COR-L47 (cell line): ENCODE data around the gene AOC1.
"Not testable (repeated sequence)": the region's sequence is repeated elsewhere in the genome, so short reads cannot be mapped to it uniquely, and the experiment has no call there.

Experiments used
- DNase-seq: peaks from one replicate; lab custom pipeline; 2025; lab: John Stamatoyannopoulos, UW

AOC1 gene, protein sequence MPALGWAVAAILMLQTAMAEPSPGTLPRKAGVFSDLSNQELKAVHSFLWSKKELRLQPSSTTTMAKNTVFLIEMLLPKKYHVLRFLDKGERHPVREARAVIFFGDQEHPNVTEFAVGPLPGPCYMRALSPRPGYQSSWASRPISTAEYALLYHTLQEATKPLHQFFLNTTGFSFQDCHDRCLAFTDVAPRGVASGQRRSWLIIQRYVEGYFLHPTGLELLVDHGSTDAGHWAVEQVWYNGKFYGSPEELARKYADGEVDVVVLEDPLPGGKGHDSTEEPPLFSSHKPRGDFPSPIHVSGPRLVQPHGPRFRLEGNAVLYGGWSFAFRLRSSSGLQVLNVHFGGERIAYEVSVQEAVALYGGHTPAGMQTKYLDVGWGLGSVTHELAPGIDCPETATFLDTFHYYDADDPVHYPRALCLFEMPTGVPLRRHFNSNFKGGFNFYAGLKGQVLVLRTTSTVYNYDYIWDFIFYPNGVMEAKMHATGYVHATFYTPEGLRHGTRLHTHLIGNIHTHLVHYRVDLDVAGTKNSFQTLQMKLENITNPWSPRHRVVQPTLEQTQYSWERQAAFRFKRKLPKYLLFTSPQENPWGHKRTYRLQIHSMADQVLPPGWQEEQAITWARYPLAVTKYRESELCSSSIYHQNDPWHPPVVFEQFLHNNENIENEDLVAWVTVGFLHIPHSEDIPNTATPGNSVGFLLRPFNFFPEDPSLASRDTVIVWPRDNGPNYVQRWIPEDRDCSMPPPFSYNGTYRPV

DNA sequence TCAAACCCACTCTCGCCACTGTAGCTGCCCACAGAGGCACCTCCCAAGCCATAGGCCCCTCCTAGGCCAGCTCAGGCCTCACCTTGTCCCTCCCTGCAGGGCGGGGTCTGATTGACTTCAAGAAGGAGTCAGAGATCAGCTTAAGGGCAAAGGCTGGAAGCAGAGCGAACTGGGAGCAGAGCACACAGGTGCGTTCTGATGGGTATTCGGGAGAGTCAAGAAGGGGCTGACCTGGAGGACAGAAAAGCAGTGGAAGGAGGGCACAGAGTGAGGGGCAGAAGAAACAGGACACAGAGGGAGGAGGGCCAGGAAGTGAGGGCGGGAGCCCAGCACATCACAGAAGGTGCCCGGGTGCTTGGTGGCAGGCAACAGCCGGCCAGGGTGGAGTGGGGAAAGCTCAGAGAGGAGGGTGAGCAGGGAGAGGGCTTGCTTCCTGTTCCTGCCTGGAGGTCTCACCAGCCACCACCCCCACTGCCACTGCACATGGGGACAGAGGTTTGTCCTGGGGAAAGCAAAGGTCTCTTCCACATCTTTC is at the start of gene AOC1:
Gene AOC1 (plus strand): TSS at position 147 of the 535 bp plus-strand sequence. CDS start 3,954 bp downstream, outside the sequence.
- no peak for DNase-seq

DNA sequence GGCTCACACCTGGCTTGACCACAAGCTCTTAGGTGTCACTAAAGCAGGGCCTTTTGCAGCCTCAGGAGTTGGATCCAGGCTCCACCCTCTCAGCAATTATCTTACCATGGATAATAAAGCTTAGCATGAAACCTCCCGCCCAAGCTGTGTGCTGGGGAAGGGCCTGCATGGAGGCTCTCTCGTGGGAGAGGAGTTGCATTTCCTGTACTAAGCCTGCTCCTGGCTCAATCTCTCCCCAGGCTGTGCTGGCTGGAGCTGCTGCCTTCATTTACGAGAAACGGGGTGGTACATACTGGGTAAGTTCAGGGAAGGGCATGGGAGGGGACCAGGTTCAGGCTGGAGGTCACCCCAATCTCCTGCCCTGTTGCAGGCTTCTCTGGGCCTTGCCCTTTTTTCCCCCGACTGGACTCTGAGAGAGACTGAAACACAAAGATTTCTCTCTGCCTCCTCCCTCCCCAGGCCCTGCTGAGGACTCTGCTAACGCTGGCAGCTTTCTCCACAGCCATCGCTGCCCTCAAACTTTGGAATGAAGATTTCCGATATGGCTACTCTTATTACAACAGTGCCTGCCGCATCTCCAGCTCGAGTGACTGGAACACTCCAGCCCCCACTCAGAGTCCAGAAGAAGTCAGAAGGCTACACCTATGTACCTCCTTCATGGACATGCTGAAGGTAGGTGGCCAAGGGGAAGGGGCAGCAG is 49.0 kb upstream of the AOC1 start:
- peak; percentile 71 for DNase-seq

DNA sequence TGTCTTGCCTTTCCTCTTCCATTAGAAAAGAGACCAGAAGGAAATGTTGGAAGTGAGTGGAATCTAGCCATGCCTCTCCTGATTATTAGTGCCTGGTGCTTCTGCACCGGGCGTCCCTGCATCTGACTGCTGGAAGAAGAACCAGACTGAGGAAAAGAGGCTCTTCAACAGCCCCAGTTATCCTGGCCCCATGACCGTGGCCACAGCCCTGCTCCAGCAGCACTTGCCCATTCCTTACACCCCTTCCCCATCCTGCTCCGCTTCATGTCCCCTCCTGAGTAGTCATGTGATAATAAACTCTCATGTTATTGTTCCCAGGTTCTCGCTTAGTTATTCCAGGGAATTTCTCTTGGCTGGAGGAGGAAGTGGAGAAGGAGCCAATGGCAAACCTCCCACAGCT is 47.5 kb upstream of the AOC1 start:
- DNase-seq = no peak

DNA sequence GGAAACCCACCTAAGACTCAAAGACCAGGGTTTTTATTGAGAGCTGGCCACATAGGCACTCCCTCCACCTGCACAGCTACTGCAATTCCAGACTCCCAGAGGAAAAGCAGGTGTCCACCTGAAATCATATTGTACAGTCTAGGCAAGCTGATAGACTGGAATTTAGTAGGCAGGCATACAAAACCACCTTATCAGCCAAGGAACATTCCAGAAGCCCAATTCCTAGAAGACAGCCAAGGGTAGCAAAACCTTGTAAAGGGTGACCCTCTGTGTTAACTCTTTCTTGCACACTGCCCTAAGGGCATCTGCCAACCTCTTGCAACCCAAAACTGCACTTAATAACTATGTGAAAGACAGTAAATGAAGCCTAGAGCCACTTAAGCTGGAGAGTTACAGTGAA is 46.5 kb upstream of the AOC1 start:
- no peak for DNase-seq

DNA sequence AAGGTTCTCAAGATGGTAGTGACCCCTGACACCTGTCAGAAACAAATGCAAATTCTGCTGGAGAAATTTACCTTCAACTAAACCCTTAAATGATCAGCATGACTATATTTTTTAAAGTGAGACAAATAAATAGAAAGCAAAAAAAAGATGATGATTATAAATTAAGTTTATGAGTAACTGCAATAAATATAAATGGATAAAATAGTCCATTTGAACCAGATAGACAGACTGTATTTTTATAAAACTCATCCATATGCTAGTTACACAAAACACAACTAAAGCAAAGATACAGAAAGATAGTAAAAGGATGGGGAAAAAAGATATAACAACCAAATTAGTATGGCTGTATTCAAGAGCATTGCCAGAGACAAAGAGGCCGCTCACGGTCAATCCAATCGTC is 45.9 kb upstream of the AOC1 start:
- DNase-seq = no peak

DNA sequence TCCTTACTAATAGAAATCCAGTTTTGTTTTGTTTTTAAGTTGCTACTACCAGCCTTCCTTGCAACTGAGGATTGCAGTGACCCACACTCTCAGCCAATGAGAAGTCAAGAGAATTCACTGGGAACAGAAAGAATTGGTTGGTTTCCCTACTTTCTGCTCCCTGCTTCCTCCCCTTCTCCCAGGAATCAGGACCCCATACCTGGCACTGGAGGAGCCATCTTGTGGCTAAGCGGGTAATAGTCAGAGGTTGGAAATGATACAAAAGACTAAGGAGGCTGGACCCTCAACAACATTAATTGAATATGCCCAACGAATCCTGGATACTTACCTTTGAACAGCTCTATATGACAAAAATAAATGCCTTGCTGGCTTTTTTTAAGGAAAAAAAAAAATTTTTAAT is 45.5 kb upstream of the AOC1 start:
- DNase-seq = no peak

DNA sequence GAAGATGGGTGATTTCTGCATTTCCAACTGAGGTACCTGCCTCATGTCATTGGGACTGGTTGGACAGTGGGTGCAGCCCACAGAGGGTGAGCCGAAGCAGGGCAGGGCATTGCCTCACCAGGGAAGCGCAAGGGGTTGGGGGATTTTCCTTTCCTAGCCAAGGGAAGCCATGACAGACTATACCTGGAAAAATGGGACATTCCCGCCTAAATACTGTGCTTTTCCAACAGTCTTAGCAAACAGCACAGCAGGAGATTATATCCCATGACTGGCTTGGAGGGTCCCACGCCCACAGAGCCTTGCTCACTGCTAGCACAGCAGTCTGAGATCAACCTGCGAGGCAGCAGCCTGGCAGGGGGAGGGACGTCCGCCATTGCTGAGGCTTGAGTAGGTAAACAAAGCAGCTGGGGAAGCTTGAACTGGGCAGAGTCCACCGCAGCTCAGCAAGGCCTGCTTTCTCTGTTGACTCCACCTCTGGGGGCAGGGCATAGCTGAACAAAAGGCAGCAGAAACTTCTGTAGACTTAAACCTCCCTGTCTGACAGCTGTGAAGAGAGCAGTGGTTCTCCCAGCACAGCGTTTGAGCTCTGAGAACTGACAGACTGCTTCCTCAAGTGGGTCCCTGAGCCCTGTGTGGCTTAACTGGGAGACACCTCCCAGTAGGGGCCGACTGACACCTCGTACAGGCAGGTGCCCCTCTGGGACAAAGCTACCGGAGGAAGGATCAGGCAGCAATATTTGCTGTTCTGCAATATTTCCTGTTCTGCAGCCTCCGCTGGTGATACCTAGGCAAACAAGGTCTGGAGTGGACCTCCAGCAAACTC is 44.5 kb upstream of the AOC1 start:
- DNase-seq = not testable (repeated sequence)

DNA sequence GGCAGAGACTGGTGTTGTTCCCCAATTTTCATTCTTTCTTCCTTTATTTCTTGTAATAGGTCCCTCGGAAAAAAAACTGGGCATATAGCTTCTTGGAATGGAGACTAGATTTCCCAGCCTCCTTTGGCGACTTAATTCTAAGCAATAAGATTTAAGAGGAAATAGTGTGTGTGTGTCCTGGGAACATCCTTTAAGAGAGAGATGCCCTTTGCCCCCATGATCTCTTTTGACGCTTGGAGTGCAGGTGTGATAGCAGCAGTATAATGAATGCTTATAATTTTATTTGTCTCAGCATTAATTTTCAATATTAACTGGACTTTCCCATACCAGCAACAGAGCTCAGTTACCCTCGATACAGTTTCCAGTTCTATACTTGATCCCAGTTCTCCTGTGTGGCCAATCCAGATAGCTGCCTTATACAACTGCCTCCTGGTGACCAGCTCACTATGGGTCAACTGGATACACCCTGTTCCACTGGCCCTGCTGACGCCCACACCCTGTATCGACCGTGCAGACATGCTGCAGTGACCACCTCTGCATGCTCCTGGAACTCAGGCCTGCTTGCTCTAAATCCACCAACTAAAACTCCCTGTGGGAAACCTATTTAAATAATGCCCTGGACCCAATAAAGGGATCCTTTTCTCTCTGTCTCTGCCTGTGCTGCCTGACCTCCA is 37.9 kb upstream of the AOC1 start:
- no peak for DNase-seq

DNA sequence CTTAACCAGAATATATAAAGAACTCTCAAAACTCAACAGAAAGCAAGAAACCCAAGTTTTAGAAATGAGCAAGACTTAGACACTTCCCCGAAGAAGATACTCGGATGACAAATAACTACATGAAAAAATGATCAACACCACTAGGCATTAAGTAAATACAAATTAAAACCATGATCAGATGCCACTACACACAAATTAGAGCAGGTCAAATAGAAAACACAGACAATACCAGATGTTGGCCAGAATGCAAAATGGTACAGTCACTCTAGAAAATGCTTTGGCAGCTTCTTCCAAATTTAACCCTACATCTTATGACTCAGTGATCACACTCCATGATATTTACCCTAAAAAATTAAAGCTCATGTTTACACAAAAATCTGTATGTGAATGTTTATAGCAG is 33.3 kb upstream of the AOC1 start:
- no peak for DNase-seq

DNA sequence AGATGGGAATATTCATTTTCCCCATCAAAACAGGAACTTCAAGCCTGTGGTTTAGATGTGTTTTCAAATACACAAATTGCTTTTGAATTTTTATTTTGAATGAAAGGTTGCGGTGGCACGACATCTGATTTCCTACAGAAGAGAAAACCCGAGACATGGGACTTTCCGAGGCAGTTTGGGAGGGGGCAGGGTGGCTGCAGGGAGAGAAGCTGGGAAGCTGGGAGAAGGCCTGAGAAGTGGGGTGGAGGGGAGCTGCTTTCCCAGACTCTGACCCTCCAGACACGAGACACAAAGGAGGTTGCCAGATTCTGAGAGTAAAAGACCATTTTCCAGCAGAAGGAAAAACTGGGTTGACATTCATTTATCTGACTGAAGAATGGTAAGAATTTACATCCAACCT is 32.2 kb upstream of the AOC1 start:
- DNase-seq = no peak

DNA sequence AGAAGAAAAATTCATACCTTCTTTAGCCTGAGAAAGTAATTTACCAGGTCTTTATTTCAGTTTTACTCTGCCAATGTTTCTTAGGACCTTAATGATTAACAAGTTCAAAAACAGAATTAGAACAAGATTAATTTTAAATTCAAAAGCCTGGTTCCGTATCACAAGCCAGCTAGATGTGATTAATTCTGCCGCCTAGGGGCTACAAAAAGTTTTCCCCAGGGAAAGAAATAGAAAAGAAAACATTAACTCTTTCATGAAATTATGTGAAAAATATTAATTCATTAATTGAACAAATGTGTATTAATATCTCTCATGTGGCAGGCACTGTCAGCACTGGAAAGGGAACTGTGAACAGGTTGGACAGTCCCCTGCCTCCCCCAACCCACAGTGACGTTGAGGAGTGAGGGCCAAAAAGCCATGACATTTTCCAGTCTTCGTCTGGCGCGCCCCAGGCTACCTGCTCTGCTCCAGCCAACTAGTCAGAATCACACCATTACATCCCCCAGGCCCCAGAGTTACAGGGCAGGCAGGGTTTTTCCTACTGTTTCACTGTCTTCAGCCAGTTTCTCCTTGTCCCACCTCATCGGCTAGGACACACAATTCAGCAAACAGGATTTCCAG is 31.6 kb upstream of the AOC1 start:
- DNase-seq = no peak

DNA sequence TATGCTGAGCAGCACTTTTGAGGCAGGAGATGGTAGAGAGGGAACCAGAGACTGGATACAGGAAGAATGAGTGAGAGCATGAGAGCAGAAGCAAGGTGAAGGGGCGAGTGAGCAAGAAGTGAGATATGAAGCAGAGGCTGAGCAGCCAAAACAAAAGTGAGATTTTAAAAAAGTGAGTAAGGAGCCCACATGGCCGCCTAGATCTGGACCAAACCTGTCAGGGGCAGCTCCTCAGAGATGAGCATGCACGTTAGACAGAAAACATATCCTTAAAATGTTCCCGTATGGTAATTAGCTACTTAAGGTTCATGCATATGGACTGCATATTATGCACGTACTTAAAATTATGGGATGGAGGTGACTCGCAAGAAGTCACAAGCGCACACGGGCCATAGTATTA is 29.3 kb upstream of the AOC1 start:
- DNase-seq = no peak

DNA sequence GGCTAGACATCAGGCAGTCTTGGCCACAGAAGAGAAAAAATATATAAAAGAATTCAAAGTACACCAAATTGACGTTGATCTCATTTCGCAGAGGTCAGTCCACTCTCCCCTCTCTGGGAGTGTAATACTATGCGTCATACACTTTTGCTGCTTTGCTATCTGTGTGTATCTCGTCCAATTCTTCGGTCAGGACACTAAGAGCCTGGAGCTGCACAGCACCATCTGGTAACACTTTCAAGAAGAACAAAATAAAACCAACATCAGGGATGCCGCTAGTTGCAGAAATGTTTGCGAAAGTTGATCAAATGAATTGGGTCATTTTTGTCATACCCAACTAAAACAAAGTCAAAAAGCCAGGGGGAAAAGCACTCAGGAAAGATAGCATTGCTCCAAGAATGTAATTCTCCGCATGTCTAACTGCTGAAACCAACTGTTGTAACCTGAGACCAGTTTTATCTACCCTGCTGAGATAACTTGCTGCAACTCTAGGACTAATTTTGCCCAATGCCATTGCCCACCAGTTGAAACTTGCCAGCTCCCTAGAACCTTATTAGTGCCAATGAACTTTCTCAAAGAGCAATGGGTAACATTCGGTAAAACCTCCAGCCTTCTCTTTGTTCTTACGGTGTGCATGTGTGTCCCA is 28.7 kb upstream of the AOC1 start:
- DNase-seq = no peak

DNA sequence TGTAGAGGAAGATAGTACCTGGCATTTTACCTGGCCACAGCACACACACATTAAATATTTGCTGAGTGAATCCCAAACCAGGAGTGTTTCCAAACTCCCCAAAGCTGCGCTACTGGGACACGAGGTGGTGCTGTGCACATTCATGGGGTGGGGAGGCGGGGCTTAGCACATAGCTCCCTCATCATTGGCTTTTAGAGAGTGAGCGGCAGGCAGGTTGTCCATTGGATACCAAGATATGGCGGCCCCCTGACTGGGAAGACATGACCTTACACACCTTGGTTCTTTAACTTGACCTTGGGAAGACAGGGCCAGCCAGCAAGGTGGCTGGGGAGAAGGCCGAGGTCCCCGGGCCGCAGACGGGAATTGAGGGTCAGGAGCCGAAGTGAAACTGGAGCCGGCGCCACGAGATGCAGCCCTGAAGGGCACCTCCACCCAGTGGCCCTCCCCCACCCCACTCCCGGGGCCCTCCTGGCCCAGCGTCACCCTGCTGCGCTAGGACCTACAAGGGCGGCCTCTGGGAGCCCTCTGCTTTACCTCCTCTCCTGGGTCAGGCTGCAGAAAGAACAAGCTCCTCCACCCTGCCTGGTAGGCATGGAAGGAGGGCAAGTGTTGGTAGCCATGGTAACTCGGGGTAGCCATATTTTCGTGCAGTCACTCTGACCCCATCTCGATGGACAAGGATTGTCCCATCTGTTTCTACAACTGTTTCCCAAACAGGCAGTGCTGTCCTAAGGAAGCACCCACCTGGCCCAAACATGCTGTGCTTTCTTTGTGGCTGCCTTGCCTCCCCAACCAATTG is 27.7 kb upstream of the AOC1 start:
- DNase-seq = no peak

DNA sequence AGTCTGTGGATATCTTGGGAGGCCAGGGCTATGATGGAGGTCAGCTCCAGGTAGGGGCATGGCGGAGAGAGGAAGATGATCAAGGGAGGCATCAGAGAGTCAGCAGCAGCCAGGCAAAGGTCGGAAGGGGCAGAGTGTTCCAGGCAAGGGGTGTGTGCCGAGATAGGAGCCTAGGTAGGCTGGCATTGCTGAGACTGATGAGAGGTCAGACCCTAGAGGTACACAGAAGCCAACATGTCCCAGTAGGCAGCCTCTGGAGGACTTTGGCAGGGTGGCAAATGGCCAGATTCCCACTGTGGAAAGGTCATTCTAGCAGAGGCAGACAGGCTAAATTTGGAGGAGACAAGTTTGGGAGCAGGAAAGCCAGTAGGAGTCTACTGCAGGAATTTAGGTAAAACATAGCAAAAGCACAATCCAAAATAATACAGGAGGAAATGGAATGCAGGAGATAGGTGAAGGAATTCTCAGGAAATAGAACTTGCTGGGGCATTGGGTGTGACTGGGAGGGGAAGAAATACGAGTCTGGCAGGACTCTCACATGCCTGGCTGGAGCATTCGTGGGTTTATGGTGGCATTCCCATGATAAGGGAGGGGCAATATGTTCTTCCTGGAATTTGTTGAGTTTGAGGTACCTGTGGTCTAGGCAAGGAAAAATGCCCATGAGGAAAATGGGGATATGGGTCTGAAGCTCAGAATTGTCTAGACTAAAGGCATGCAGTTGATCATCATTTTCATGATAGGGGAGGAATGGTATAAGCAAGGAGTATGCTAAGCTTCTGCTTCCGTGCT is 26.1 kb upstream of the AOC1 start:
- no peak for DNase-seq

DNA sequence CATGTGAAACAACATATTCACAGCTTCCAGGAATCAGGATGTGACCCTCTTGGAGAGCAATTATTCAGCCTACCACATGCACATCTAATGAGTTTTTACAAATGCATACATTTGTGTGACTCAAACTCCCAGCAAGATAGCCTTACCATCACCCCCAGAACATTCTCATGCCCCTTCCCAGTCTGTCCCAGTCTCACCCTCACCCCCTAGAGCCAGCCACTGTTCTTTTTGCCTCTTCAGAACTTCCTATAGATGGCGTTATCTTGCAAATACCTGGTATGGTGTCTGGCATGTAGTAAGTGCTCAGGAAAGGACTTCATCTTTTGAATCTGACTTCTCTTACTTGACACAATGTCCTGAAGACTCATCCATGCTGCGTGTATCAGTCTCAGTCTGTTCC is 23.9 kb upstream of the AOC1 start:
- DNase-seq = no peak

DNA sequence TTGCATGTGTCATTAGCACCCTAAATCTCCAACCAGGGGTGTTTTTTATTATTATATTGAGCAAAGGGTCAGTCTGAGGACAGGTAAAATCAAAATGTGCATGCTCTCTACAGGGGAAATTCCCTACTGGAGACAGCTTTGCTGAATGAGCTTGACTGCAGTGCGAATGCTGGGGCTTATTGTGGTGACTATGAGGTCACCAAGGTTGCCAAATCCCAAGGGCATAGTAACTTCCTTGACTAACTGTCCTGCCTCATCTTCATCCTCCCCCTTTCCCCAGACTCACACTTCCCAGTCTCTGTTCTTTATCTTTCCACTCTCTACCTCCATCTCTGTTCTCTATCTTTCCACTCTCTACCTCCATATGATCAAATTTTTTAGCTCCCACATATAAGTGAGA is 22.9 kb upstream of the AOC1 start:
- no peak for DNase-seq

DNA sequence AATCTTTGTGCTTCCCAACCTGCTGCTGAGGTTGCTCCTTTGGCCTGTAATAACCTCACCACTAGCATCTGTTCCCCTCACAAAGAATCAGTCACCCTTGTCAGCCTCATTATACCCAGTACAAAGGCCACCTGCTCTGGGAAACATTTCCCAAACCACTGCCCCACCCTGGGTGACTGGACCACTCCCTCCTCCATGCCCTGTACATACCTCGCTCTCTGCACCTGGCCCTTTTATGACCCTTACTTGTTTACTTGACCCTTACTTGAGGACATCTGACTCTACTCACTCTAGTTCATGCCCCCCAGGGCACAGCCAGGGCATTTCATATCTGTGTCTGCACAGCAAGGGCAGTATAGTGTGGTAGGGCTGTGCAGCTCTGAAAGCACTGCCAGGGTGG is 21.4 kb upstream of the AOC1 start:
- no peak for DNase-seq

DNA sequence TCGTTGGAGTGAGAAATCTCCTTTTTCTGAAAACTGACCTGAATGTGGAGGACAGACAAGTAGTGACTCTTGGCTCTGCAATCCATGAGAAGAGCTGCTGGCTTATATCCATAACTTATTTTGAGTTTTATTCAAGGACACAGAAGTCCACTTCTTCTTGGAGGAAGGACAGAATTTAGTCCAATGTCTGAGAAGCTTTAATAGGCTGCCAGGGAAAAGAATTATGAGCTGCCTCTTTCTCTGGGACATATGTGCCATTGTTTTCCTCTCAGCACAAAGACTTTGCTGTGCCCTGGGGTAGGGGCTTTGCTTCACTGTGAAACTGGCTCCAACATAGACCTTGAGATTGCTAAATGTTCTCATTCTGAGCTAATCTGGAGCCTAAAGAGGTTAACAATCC is 20.5 kb upstream of the AOC1 start:
- DNase-seq = no peak
